Measurements from ENCODE around the gene ILF3. TPM values are rescaled to one million over a fixed set of nuclear protein-coding genes. Genes with fewer than 3 reads are reported as not detected.

ILF3 gene
- polyA plus RNA-seq, 3 donors: 34.4 to 189 (median 48.1) TPM

GRCh38 chr19:10724573-10725071 lies 70.5 kb downstream of the ILF3 start:
- Histone ChIP-seq H3K27me3 (ENCODE audit: control insufficient read depth in 2 of 2, insufficient read depth in 2 of 2, low read length in 2 of 2) (no peaks in the 10 kb centered on the region), H3K4me1 (ENCODE audit: control insufficient read depth in 1 of 2, insufficient read depth in 2 of 2, low read length in 2 of 2) (peaks cover 28 to 29% of the 10 kb centered on the region in 2 donors), H3K4me3 (replicated peaks in 1 of 3; ENCODE audit: low read depth in 2 of 3, low read length in 3 of 3) (no peak overlapping the region), H3K9me3 (replicated peaks in 1 of 2; ENCODE audit: control insufficient read depth in 1 of 2, insufficient read depth in 1 of 2, low read length in 2 of 2) (no peaks in the 10 kb centered on the region), H3K79me2 (ENCODE audit: insufficient read depth, low read length) (peaks cover 100% of the 10 kb centered on the region), H4K20me1 (ENCODE audit: insufficient read depth, low read length) (peaks cover 100% of the 10 kb centered on the region), H3K36me3 (replicated peaks in 1 of 2; ENCODE audit: control insufficient read depth in 1 of 2, insufficient read depth in 2 of 2, low read length in 2 of 2) (peaks cover 0 to 29% of the 10 kb centered on the region in 2 donors), H3K27ac (ENCODE audit: low read depth in 1 of 2, low read length in 2 of 2) (peak overlapping the region in 1 of 2 donors; percentile 41), H3K4me2 (replicated peaks; ENCODE audit: extremely low read depth, low read length, poor library complexity, severe bottlenecking) (no peak overlapping the region), H2AFZ (ENCODE audit: insufficient read depth, low read depth, low read length, poor library complexity, severe bottlenecking) (no peak overlapping the region), H3K9ac (ENCODE audit: insufficient read depth, low read length, poor library complexity, severe bottlenecking) (no peak overlapping the region)
- TF ChIP-seq CTCF (IDR thresholded peaks at IDR 0.05): no peak
- Mint-ChIP-seq H3K4me1 (peaks cover 42% of the 10 kb centered on the region), H3K36me3 (peaks cover 26 to 58% of the 10 kb centered on the region in 2 donors), H3K9me3 (no peaks in the 10 kb centered on the region), H3K27me3 (ENCODE audit: low read depth in 3 of 3) (no peaks in the 10 kb centered on the region), H3K27ac (peak overlapping the region in 5 of 7 donors; percentile 14 to 72 (median 41)), H3K4me3 (no peak overlapping the region)
- DNase-seq: no peak
- intact Hi-C loops (cut with micrococcal nuclease): no loop called here
- 94% methylated on average over 10 of the region's 12 CpGs for WGBS (ENCODE audit: insufficient coverage)

- Mint-ChIP-seq H3K27me3 (ENCODE audit: low read depth in 3 of 3) (no peaks in the 10 kb centered on the region), H3K27ac (peak overlapping the region in 4 of 7 donors; percentile 21 to 84 (median 45)), H3K4me3 (no peak overlapping the region), H3K36me3 (peaks cover 26 to 56% of the 10 kb centered on the region in 2 donors), H3K4me1 (peaks cover 44% of the 10 kb centered on the region), H3K9me3 (no peaks in the 10 kb centered on the region)
- H3K4me2 ChIP-seq (replicated peaks; ENCODE audit: extremely low read depth, low read length, poor library complexity, severe bottlenecking): no peak overlapping the region
- no peak overlapping the region for H3K4me3 ChIP-seq (replicated peaks in 1 of 3; ENCODE audit: low read depth in 2 of 3, low read length in 3 of 3)
- WGBS (ENCODE audit: insufficient coverage): 76% methylated on average over 4 of the region's 4 CpGs
- no peak overlapping the region for H3K9ac ChIP-seq (ENCODE audit: insufficient read depth, low read length, poor library complexity, severe bottlenecking)
- intact Hi-C loops (cut with micrococcal nuclease): no loop called here
- H3K27me3 ChIP-seq (ENCODE audit: control insufficient read depth in 2 of 2, insufficient read depth in 2 of 2, low read length in 2 of 2): no peaks in the 10 kb centered on the region
- H3K9me3 ChIP-seq (replicated peaks in 1 of 2; ENCODE audit: control insufficient read depth in 1 of 2, insufficient read depth in 1 of 2, low read length in 2 of 2): no peaks in the 10 kb centered on the region
- TF ChIP-seq CTCF (IDR thresholded peaks at IDR 0.05): no peak
- peaks cover 29% of the 10 kb centered on the region in 2 donors for H3K4me1 ChIP-seq (ENCODE audit: control insufficient read depth in 1 of 2, insufficient read depth in 2 of 2, low read length in 2 of 2)
- no peak overlapping the region for H3K27ac ChIP-seq (ENCODE audit: low read depth in 1 of 2, low read length in 2 of 2)
- peaks cover 100% of the 10 kb centered on the region for H3K79me2 ChIP-seq (ENCODE audit: insufficient read depth, low read length)
- H2AFZ ChIP-seq (ENCODE audit: insufficient read depth, low read depth, low read length, poor library complexity, severe bottlenecking): no peak overlapping the region
- peaks cover 100% of the 10 kb centered on the region for H4K20me1 ChIP-seq (ENCODE audit: insufficient read depth, low read length)
- peaks cover 0 to 29% of the 10 kb centered on the region in 2 donors for H3K36me3 ChIP-seq (replicated peaks in 1 of 2; ENCODE audit: control insufficient read depth in 1 of 2, insufficient read depth in 2 of 2, low read length in 2 of 2)
- no peak for DNase-seq
Observed at GRCh38 chr19:10725415-10725814, 71.3 kb downstream of the ILF3 start.
